Umbilical cord (tissue), 2 donors: ENCODE data around the gene LPCAT1. TPM values are rescaled to one million over a fixed set of nuclear protein-coding genes. Genes with fewer than 3 reads are reported as not detected.
"Not testable (repeated sequence)": the region's sequence is repeated elsewhere in the genome, so short reads cannot be mapped to it uniquely, and the experiment has no call there.

Experiments
- DNase-seq: peaks from one replicate; pipeline ENCODE4 v3.0.0-alpha.2; 2015; ENCODE audit warnings: low spot score
- total RNA-seq: library from RNA; depleted of rRNA; stranded (reverse); fragments of >200 nt; gene quantifications from one replicate; pipeline ENCODE4 v1.2.3, GENCODE V29; 2014; ENCODE audit warnings: low replicate concordance; ENCODE audit not compliant: insufficient read depth

Gene LPCAT1
- total RNA-seq, 1 donor from 2014 or later: 46.0 TPM

- no peak for DNase-seq
Observed at GRCh38 chr5:1429066-1429465, 94.7 kb downstream of the LPCAT1 start.

- DNase-seq: no peak
Observed at GRCh38 chr5:1428107-1428506, 95.7 kb downstream of the LPCAT1 start.

GRCh38 chr5:1424716-1425115 lies 99.0 kb downstream of the LPCAT1 start:
- no peak for DNase-seq

- DNase-seq: no peak
Observed at GRCh38 chr5:1423901-1424603, 99.7 kb downstream of the LPCAT1 start.

- DNase-seq: not testable (repeated sequence)
Observed at GRCh38 chr5:1422522-1422921, 101.2 kb downstream of the LPCAT1 start.

- no peak for DNase-seq
Observed at GRCh38 chr5:1421521-1422341, 102.0 kb downstream of the LPCAT1 start.

GRCh38 chr5:1420211-1421195 lies 103.3 kb downstream of the LPCAT1 start:
- DNase-seq: no peak

GRCh38 chr5:1419476-1420210 lies 104.1 kb downstream of the LPCAT1 start:
- DNase-seq: no peak

GRCh38 chr5:1418921-1419280 lies 104.9 kb downstream of the LPCAT1 start:
- DNase-seq: no peak

GRCh38 chr5:1418238-1418920 lies 105.4 kb downstream of the LPCAT1 start:
- no peak for DNase-seq

GRCh38 chr5:1417586-1418225 lies 106.1 kb downstream of the LPCAT1 start:
- no peak for DNase-seq

- DNase-seq: no peak
Observed at GRCh38 chr5:1416856-1417469, 106.8 kb downstream of the LPCAT1 start.

- no peak for DNase-seq
Observed at GRCh38 chr5:1415626-1416360, 108.0 kb downstream of the LPCAT1 start.

- no peak for DNase-seq
Observed at GRCh38 chr5:1415059-1415425, 108.7 kb downstream of the LPCAT1 start.

GRCh38 chr5:1414311-1415058 lies 109.3 kb downstream of the LPCAT1 start:
- no peak for DNase-seq

GRCh38 chr5:1413611-1414241 lies 110.0 kb downstream of the LPCAT1 start:
- DNase-seq: no peak

GRCh38 chr5:1413211-1413610 lies 110.5 kb downstream of the LPCAT1 start:
- DNase-seq: no peak

- DNase-seq: no peak
Observed at GRCh38 chr5:1412621-1413020, 111.1 kb downstream of the LPCAT1 start.
